Mucosa of descending colon (tissue), 3 donors: Measurements from ENCODE around the gene MYO18A. TPM values are rescaled to one million over a fixed set of nuclear protein-coding genes. Genes with fewer than 3 reads are reported as not detected.

Source experiments
- ATAC-seq: fragments of 200-7000 bp; cut with Tn5 transposase; one replicate; pipeline ENCODE4 v1.9.1; 2020; ENCODE audit warnings: mild to moderate bottlenecking, moderate library complexity
- DNase-seq, 3 donors: peaks; one replicate each; pipeline ENCODE4 v3.0.0-alpha.2; 2020
- H3K36me3 ChIP-seq: fragments of 200-600 bp; one replicate; pipeline ENCODE4 v1.8.0; 2021; ENCODE audit warnings: low read depth, mild to moderate bottlenecking
- H3K4me1 ChIP-seq: fragments of 200-600 bp; one replicate; pipeline ENCODE4 v1.8.0; 2021; ENCODE audit warnings: low read depth, mild to moderate bottlenecking
- H3K4me3 ChIP-seq: fragments of 200-600 bp; one replicate; pipeline ENCODE4 v1.8.0; 2021; ENCODE audit warnings: mild to moderate bottlenecking
- H3K9me3 ChIP-seq: fragments of 200-600 bp; one replicate; pipeline ENCODE4 v1.8.0; 2021; ENCODE audit warnings: mild to moderate bottlenecking
- intact Hi-C, 2 donors: fragments of 100-400 bp; cut with DNase I in 1 of 2; cut with micrococcal nuclease in 1 of 2; formaldehyde crosslinking; loops; one replicate each; pipeline versions ENCODE4 v1.11.0 to v1.11.1; 2022; cut with DNase I, micrococcal nuclease
- total RNA-seq, 3 donors: library from RNA; stranded (reverse); fragmentation: NEBNext Ultra II Directional in 2 of 3; extraction: Animal tissue kit (Norgen Biotek cat#: 25700) in 2 of 3; gene quantifications; one replicate each; pipeline versions ENCODE4 v1.2.1 to v1.2.4, GENCODE V29; 2021 to 2023
- TF ChIP-seq, protein P1 (sequence below): fragments of 200-600 bp; IDR thresholded peaks from one replicate; pipeline ENCODE4 v1.8.0; 2022; ENCODE audit warnings: antibody characterized with exemption, mild to moderate bottlenecking
- donor health status: DM: no; HTN: no; CAD: no; lungs with moderate emphysema.
- donor health status: DM: no; HTN: no; CAD: no.
- donor health status: DM: no; HTN: yes; CAD: no.

The MYO18A gene
- total RNA-seq, 3 donors from 2014 or later = 84.9 to 111 (median 93.3) TPM

DNA sequence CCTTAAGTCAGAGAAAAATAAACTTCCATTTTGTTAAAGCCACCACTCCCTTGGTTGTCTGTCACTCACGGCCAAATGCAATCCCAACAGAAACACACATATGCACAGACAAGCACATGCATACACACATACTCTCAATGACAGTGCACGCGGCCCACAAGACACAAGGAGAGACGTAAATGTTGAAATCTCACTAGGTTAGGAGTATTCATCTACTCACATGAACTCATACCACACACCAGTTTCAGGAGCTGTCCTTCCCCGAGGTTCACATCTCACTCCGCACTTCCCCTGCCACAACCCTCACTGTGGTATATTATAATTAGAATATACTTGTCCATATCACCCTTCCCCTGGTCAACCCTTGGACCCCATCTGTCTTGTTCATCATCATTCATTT is 36.0 kb upstream of the MYO18A start:
- no peaks in the 10 kb centered on the region for H3K9me3 ChIP-seq
- DNase-seq = no peak
- ATAC-seq = no peak
- peaks cover 7% of the 10 kb centered on the region for H3K4me1 ChIP-seq
- intact Hi-C loops = loop anchor here (5.0 kb wide), 2 partner anchors 64 to 69 kb away; no protein-coding TSS in a partner anchor
- H3K4me3 ChIP-seq = no peak overlapping the region
- TF ChIP-seq, protein P1, sequence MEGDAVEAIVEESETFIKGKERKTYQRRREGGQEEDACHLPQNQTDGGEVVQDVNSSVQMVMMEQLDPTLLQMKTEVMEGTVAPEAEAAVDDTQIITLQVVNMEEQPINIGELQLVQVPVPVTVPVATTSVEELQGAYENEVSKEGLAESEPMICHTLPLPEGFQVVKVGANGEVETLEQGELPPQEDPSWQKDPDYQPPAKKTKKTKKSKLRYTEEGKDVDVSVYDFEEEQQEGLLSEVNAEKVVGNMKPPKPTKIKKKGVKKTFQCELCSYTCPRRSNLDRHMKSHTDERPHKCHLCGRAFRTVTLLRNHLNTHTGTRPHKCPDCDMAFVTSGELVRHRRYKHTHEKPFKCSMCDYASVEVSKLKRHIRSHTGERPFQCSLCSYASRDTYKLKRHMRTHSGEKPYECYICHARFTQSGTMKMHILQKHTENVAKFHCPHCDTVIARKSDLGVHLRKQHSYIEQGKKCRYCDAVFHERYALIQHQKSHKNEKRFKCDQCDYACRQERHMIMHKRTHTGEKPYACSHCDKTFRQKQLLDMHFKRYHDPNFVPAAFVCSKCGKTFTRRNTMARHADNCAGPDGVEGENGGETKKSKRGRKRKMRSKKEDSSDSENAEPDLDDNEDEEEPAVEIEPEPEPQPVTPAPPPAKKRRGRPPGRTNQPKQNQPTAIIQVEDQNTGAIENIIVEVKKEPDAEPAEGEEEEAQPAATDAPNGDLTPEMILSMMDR = no peak
- H3K36me3 ChIP-seq = no peaks in the 10 kb centered on the region

DNA sequence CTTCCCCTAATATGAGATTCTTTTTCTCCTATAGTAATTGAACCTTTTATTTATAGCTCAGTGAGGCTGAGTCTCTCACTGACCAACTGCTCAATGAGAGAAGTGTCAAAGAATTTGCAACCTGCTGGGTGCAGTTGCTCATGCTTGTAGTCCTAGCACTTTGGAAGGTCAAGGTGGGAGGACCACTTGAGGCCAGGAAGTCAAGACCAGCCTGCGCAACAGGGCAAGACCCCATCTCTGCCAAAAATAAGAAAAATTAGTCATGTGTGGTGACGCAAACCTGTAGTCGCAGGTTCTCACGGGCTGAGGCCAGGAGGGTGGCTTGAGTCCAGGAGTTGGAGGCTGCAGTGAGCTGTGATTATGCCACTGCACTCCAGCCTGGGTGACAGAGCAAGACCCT is 35.5 kb upstream of the MYO18A start:
- no peak for ATAC-seq
- intact Hi-C loops = loop anchor here (5.0 kb wide), 2 partner anchors 63 to 68 kb away; no protein-coding TSS in a partner anchor

DNA sequence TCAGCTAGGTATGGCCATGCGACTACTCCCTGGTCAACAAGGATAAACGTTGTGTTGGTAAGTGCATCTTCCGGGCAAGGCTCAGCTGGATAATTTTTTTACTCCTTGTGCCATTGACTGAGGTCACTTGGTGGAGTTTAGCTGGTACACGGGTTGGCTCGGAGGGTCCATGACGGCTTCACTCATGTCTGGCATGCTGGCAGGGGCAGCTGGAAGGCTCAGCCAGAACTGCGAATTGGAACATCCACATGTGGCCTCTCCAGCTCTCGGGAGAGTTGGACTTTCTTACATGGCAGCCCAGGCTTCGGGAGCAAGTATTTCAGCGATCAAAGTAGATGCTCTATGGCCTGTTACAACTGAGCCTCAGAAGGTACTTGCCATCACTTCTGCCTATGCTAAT is 35.0 kb upstream of the MYO18A start:
- TF ChIP-seq, protein P1 = no peak
- intact Hi-C loops = loop anchor here (5.0 kb wide), 2 partner anchors 63 to 68 kb away; no protein-coding TSS in a partner anchor
- Histone ChIP-seq H3K36me3 (no peaks in the 10 kb centered on the region), H3K4me3 (no peak overlapping the region), H3K9me3 (no peaks in the 10 kb centered on the region), H3K4me1 (peaks cover 7% of the 10 kb centered on the region)
- ATAC-seq (no peak), DNase-seq (no peak)

More for the DNA sequence above, 35.5 kb upstream of the MYO18A start:
- DNase-seq = no peak
- H3K36me3 ChIP-seq = no peaks in the 10 kb centered on the region
- no peak overlapping the region for H3K4me3 ChIP-seq
- TF ChIP-seq, protein P1 = no peak
- peaks cover 7% of the 10 kb centered on the region for H3K4me1 ChIP-seq
- no peaks in the 10 kb centered on the region for H3K9me3 ChIP-seq

DNA sequence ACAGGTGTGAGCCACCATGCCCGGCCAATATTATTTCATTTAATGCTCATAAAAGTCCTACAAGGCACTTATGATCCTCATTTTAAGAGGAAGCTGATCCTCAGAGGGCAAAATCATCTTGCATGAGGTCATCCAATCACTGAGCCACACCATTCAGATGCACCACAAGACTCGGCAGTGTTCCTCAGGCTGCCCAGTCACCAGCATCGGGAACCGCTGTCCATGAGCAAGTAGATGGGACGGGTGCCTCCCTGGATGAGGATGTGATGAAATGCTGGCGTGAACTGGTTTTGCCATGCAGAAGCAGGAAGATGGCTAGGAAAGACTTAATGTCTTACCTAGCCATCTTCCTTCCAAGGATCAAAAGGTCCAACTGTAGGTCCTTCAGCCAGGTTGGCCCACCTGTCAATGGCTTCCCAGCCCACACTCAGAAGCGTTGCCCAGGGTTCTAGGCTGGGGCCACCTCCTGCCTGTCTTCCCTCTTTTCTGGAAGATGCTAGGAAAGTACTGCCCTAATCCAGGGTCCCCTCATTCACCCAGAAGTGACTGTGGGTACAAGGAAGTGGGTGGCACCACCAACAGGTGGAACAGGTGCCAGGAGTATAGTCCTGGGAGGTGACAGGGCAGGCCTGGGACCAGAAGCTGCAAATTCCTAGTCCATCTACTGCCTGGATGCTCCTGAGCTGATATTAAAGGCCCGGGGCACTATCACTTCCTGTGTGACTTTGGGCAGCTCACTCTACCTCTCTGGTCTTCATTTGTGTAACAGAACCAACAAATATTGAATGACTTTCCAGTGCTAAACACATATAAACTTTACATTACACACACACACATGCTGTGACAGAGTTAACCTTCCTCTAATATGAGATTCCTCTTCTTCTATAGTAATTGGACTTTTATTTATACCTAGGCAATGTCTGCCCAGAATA is 34.3 kb upstream of the MYO18A start:
- Histone ChIP-seq H3K9me3 (no peaks in the 10 kb centered on the region), H3K4me3 (no peak overlapping the region), H3K36me3 (no peaks in the 10 kb centered on the region), H3K4me1 (peaks cover 3% of the 10 kb centered on the region)
- no peak for ATAC-seq
- intact Hi-C loops = loop anchor here (5.0 kb wide), 2 partner anchors 62 to 67 kb away; no protein-coding TSS in a partner anchor
- TF ChIP-seq, protein P1 = no peak
- no peak for DNase-seq

DNA sequence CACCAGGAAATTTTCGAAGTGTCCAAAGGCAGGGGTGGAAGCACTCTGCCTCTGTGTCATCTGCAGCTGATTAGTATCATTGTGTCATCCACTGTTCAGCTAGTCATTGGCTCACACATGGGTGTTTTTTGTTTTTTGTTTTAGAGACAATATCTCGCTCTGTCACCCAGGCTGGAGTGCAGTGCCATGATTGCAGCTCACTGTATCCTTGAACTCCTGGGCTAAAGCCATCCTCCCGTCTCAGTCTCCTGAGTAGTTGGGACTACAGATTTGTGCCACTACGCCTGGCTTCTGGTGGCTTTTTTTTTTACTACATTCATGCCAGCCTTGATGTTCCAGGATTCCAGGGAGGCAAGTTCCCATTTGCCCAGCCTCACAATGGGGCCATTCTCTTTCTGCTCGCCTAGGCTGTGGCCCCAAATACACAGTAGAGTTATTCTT is 32.5 kb upstream of the MYO18A start:
- ATAC-seq = no peak
- no peaks in the 10 kb centered on the region for H3K4me1 ChIP-seq
- no peak overlapping the region for H3K4me3 ChIP-seq
- H3K36me3 ChIP-seq = no peaks in the 10 kb centered on the region
- intact Hi-C loops = no loop called here
- H3K9me3 ChIP-seq = no peaks in the 10 kb centered on the region
- TF ChIP-seq, protein P1 = no peak
- no peak for DNase-seq
